PFSK-1 (cell line): ENCODE measurements around the gene GNAS.

Experiments
- FOXP2 ChIP-seq: optimal IDR thresholded peaks from 2 replicates; pipeline ENCODE3; 2011; ENCODE audit warnings: borderline replicate concordance, control low read depth, inconsistent platforms; ENCODE audit not compliant: insufficient read depth; ENCODE audit errors: extremely low read length, extremely low read depth
- POLR2AphosphoS5 ChIP-seq: IDR thresholded peaks from 2 replicates; pipeline ENCODE4 v1.6.1; 2012; ENCODE audit warnings: low read depth, mild to moderate bottlenecking, control low read depth, low read length, moderate library complexity
- REST ChIP-seq, 2 experiments: IDR thresholded peaks; 2 replicates each; pipeline versions ENCODE4 v1.6.1 to v1.8.0; 2011 to 2012; ENCODE audit warnings: low read depth in 2 of 2, low read length in 2 of 2, control low read depth in 1 of 2, inconsistent platforms in 1 of 2, mild to moderate bottlenecking in 1 of 2, moderate library complexity in 1 of 2; ENCODE audit not compliant: insufficient read depth in 1 of 2
- SIN3A ChIP-seq: IDR thresholded peaks from 2 replicates; pipeline ENCODE4 v1.6.1; 2012; ENCODE audit warnings: mild to moderate bottlenecking, low read length, moderate library complexity, borderline replicate concordance; ENCODE audit not compliant: insufficient read depth
- TAF1 ChIP-seq: IDR thresholded peaks from 2 replicates; pipeline ENCODE4 v1.6.1; 2012; ENCODE audit warnings: low read length, control low read depth, borderline replicate concordance; ENCODE audit not compliant: insufficient read depth

GNAS gene

DNA sequence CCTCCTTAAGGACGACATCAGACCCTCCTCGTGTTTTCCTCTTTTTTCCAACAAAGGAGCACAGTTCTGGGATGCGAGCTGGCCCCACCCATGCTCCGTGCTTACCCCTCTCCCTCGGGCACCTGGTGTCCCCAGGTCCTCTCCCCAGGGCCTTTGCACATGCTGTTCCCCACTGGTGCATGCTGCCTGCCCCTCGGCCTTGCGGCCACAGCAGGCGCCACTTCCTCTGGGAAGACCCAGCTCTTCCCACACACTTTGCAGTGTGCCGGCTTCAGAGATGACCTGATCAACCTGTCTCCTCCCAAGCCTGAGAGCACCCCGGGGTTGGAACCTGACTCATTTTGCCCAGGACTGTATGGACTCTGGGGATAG is 41.7 kb upstream of the GNAS start:
- TF ChIP-seq REST (IDR thresholded peaks at IDR 0.05; ENCODE audit: insufficient read depth in 1 of 2, low read depth in 2 of 2, low read length in 2 of 2), result no peak
- no peak for TF ChIP-seq POLR2AphosphoS5
- no peak for TF ChIP-seq SIN3A
- no peak for TF ChIP-seq TAF1
- TF ChIP-seq FOXP2, result no peak

GRCh38 chr20:58811334-58811733 is 41.2 kb upstream of the GNAS start:
- TF ChIP-seq SIN3A, result no peak
- TF ChIP-seq REST (IDR thresholded peaks at IDR 0.05; ENCODE audit: insufficient read depth in 1 of 2, low read depth in 2 of 2, low read length in 2 of 2), result no peak
- no peak for TF ChIP-seq TAF1
- no peak for TF ChIP-seq FOXP2
- no peak for TF ChIP-seq POLR2AphosphoS5

DNA sequence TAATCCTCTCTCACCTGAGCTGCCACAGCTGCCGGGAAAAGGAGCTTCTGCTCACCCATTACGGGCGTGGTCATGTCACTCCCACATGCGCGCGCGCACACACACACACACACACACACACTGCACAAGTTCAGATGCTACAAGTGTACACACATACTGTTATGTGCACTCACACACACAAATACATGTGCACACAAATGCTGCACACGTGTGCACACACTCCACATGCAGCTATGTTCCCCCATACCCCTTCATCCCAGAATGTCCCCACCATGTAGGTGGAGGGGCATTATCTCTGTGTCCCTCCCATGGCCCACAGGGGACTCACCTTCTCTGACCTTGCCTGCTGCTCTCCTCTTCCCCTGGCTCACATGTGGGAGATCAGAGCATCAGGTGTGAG is 39.1 kb upstream of the GNAS start:
- TF ChIP-seq TAF1 (no peak), POLR2AphosphoS5 (no peak), REST (IDR thresholded peaks at IDR 0.05; ENCODE audit: insufficient read depth in 1 of 2, low read depth in 2 of 2, low read length in 2 of 2) (no peak), SIN3A (no peak), FOXP2 (no peak)

- TF ChIP-seq FOXP2 (no peak), TAF1 (no peak), REST (IDR thresholded peaks at IDR 0.05; ENCODE audit: insufficient read depth in 1 of 2, low read depth in 2 of 2, low read length in 2 of 2) (no peak), SIN3A (no peak), POLR2AphosphoS5 (no peak)
Observed at GRCh38 chr20:58815448-58815847, 37.1 kb upstream of the GNAS start.

DNA sequence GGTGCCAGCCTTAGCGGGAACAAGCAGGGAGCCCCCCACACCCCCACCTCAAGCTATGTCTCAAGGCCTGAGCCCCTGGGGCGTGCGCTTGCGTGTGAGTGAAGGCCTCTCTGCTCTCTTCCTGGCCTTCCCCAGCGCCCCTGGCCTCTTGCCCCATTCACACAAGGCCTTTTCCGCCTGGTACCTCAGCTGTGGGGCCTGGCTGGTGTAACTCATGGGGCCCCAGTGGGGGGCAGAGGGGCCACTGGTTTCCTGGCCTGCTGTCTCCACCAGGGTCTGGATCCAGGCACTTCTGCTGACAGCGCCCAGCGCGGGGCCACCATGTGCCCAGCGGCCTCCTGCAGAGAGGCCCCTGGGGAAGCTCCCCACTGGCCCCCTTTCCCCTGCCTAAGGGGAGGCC is 36.5 kb upstream of the GNAS start:
- TF ChIP-seq TAF1, result no peak
- no peak for TF ChIP-seq REST (IDR thresholded peaks at IDR 0.05; ENCODE audit: insufficient read depth in 1 of 2, low read depth in 2 of 2, low read length in 2 of 2)
- TF ChIP-seq SIN3A, result no peak
- TF ChIP-seq FOXP2, result no peak
- TF ChIP-seq POLR2AphosphoS5, result no peak
